ENCODE measurements around the gene TRAPPC12. TPM values are rescaled to one million over a fixed set of nuclear protein-coding genes. Genes with fewer than 3 reads are reported as not detected.

Gene TRAPPC12
- total RNA-seq, 4 donors from 2014 or later = 28.4 to 64.7 (median 55.9) TPM

DNA sequence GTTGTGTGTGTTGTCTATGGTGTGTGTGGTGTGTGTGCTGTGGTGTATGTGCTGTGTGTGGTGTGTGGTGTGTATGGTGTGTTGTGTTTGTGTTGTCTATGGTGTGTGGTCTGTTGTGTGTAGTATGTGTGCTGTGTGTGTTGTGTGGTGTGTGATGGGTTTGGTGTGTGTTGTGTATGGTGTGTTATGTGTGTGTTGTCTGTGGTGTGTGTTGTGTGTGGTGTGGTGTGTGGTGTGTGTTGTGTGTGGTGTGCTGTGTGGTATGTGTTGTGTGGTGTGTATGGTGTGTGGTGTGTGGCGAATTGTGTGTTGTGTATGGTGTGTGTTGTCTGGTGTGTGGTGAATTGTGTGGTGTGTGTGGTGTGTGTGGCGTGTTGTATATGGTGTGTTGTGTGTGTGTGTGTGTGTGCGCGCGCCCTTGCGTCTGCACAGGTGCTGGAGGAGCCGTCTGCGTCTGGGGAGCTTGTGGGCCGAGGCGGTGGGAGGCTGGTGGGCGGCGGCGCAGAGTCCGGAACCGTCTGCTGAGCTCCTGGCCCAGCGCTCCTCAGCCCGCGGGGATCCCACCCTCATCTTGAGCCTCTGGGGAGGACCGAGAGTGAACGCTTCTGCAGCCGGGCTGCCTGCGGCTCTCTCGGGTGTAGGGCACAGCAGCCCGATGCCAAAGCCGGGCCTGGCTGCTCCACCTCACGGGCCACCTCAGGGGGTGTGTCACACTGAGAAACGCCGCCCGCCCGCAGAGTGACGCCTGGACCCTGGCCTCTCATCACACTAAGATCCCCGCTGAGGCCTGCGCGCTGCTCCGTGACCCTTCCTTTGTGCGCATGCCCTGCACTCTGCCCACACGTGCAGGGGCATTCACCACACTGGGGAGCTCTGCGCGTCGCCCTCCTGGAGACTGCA lies 148.6 kb downstream of the TRAPPC12 start:
- WGBS, 2 donors = 91% methylated on average over 20 to 25 of the region's 40 CpGs
- no peak overlapping the region for H3K4me3 ChIP-seq
- no peaks in the 10 kb centered on the region for H3K9me3 ChIP-seq
- DNase-seq = no peak
- peaks cover 0 to 32% (median 4%) of the 10 kb centered on the region in 3 donors for H3K4me1 ChIP-seq
- intact Hi-C loops (cut with DNase I) = no loop called here
- H3K27ac ChIP-seq = no peak overlapping the region
- no peaks in the 10 kb centered on the region for H3K27me3 ChIP-seq
- H3K36me3 ChIP-seq = peaks cover 0 to 9% (median 0%) of the 10 kb centered on the region in 3 donors
- TF ChIP-seq POLR2A (IDR thresholded peaks at IDR 0.05) (no peak), CTCF (IDR thresholded peaks at IDR 0.05) (no peak)

Other genes with a start within 250 kb of the TRAPPC12 start
- 10 to 100 TPM; 27.3 to 50.6 (median 31.9) TPM for gene EIPR1, start 1.9 kb upstream of the TRAPPC12 start, total RNA-seq
- gene ADI1, start 139.8 kb downstream of the TRAPPC12 start, total RNA-seq = 10 to 100 TPM; 33.3 to 73.6 (median 54.9) TPM
- 10 to 100 TPM; 12.1 to 21.2 (median 19.0) TPM for gene RNASEH1, start 178.6 kb downstream of the TRAPPC12 start, total RNA-seq
- 1,000 to 10,000 TPM; 1,342 to 4,027 (median 3,705) TPM for gene RPS7, start 195.6 kb downstream of the TRAPPC12 start, total RNA-seq
- gene COLEC11, start 215.4 kb downstream of the TRAPPC12 start, total RNA-seq = 1 to 10 TPM in 2 of 4 donors, under 1 TPM in 1, not detected in 1; 0.56 to 2.3 (median 1.0) TPM

Measured in esophagus squamous epithelium (tissue), 5 donors.